Measurements from ENCODE around the gene REG4.

The REG4 gene

DNA sequence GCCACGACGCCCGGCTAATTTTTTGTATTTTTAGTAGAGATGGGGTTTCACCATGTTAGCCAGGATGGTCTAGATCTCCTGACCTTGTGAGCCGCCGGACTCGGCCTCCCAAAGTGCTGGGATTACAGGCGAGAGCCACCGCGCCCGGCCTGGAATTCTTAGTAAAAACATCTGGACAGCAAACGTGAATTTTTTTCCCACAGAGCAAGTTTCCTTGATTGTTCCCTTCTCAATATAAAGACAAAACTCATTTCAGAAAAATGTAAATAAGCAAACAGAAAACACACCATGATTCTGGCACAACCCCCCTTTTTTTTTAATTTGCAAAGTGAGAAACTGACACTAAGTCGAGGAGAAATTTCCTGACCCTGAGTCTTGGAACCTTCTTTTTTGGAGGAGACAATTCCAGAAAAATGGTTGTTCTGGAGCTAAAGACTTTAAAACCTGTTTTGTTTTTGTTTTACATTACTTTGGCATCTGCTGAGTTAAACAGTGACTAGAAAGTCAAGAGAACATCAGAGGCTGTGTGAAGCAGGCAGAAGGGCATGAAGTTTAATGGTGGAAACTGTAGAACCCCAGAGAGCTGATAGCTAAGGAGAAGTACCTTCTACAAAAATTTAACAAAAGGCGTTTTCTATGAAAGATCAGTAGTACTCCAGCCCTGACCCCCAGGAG, 32.2 kb downstream of the REG4 start:
- no peak overlapping the region for H3K4me3 Mint-ChIP-seq
- no peaks in the 10 kb centered on the region for H3K27me3 Mint-ChIP-seq
- H3K9me3 Mint-ChIP-seq (ENCODE audit: low read depth): no peaks in the 10 kb centered on the region
- H3K36me3 Mint-ChIP-seq: no peaks in the 10 kb centered on the region
- no peaks in the 10 kb centered on the region for H3K4me1 Mint-ChIP-seq (ENCODE audit: low read depth)
- no peak overlapping the region for H3K27ac Mint-ChIP-seq

DNA sequence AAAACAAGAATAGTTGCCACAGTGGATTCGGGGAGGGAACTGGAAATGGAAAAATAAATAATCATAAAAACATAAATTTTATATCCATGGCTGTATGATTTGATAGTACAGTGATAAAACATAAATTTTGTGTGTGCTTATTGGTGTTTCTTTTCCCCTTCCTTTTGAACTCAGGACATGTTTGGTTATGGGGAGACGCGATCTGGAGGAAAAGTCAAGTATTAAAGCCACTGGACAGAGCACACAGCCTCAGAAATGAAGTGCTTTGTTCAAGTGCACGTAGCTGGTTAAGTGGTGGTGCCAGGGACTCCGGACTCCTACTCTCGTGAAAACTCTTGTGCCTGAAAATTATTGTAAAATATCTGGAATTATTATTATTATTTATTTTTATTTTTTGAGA, 32.9 kb downstream of the REG4 start:
- Mint-ChIP-seq H3K9me3 (ENCODE audit: low read depth) (no peaks in the 10 kb centered on the region), H3K27me3 (peaks cover 3% of the 10 kb centered on the region), H3K27ac (no peak overlapping the region), H3K36me3 (no peaks in the 10 kb centered on the region), H3K4me1 (ENCODE audit: low read depth) (no peaks in the 10 kb centered on the region), H3K4me3 (no peak overlapping the region)

DNA sequence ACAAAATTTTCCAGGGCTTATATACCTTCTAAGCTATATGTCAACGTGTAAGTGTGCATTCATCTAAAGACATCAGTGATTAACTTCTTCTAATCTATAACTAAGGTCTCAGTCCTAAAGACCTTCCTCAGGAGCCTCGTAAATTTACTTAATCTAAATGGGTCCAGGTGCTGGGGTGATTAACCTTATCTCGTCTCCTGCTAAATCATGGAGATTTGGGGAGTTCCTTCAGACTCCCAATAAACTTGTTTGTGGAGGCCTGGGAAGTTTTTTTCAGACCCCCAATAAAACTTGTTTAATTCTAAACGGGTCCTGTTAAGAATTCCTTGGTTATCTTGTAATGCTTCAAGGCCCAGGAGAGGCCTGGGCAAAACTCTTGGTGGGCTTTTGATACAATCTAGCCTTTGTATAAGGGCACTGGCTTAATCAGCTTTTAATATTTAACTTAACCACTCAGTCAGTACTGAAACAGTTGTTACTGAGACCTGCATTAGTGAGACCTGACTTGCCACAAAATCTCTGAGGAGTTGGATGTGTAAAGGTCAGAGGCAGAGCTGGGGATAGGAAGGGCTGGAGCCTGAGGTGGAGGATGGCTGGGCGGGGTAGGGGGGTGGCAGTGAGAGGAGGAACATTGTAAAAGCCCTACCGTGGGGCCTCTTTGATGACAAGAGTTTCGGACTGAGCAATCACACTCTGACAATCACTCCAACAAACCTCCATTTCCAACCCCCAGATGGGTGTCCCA, 36.3 kb downstream of the REG4 start:
- Mint-ChIP-seq H3K27me3 (peaks cover 3% of the 10 kb centered on the region), H3K36me3 (no peaks in the 10 kb centered on the region), H3K9me3 (ENCODE audit: low read depth) (no peaks in the 10 kb centered on the region), H3K4me1 (ENCODE audit: low read depth) (no peaks in the 10 kb centered on the region), H3K4me3 (no peak overlapping the region), H3K27ac (no peak overlapping the region)

DNA sequence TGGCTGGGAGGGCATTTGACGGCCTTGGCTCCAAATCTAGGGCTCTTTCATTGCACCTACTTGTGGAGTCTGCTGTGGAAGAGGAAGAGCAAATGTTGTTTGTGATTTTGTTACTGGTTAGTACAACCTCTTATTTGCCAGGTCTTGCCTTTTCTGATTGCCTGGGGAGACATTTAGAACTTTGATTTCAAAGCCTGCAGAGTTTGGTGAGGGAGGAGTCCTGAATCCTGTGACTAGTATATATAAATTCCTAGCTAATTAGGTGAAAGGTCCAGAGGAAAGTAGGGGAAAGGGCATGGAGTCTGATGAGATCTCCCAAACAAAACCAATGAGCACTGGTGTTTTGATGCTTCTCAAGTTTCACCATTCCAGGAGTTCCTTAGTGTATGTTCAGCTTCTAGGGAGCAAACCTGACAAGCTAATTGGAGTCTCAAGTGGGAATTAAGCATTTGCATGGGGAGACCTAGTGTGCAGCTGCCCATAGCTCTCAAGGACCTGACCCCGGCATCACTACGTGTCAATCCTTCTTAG, 37.5 kb downstream of the REG4 start:
- Mint-ChIP-seq H3K36me3 (no peaks in the 10 kb centered on the region), H3K27ac (no peak overlapping the region), H3K27me3 (peaks cover 3% of the 10 kb centered on the region), H3K4me1 (ENCODE audit: low read depth) (no peaks in the 10 kb centered on the region), H3K9me3 (ENCODE audit: low read depth) (no peaks in the 10 kb centered on the region), H3K4me3 (no peak overlapping the region)

DNA sequence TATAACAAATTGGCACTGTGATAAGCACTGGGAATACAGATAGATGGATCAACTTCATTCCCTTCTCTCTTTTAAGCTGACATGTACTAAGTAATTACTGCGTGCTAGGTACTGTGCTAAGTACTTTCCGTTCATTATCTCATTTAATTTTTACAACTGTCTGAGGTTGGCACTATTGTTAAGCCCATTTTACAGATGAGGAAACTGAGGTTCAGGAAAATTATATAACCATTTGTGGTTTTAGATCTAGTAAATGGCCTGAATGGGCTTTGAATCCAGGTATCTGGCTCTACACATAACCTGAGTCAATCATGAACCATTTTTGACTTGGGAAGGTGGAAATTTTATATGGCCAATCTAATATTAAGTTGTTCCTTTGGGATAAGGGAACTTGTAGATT, 39.0 kb downstream of the REG4 start:
- Mint-ChIP-seq H3K4me3 (no peak overlapping the region), H3K9me3 (ENCODE audit: low read depth) (no peaks in the 10 kb centered on the region), H3K27me3 (peaks cover 5% of the 10 kb centered on the region), H3K36me3 (no peaks in the 10 kb centered on the region), H3K27ac (no peak overlapping the region), H3K4me1 (ENCODE audit: low read depth) (no peaks in the 10 kb centered on the region)

DNA sequence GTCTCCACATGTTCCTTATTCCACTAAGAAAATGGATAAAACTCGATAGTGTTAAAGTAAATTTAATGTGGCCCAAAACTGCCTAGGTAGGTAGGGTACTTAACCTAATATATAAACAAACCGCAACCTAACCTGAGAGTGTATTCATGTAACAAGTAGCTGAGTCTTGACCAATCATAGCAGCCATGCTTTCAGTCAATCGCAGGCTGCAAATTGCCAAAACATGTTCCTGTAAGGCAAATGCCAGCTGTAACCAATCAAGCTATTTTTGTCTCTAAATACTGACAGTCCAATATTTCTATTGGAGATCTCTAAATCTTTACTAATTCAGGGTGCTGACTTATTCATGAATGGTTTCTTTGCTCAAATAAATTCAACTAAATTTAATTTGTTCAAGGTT, 39.5 kb downstream of the REG4 start:
- Mint-ChIP-seq H3K27me3 (peaks cover 8% of the 10 kb centered on the region), H3K4me1 (ENCODE audit: low read depth) (no peaks in the 10 kb centered on the region), H3K36me3 (no peaks in the 10 kb centered on the region), H3K4me3 (no peak overlapping the region), H3K27ac (no peak overlapping the region), H3K9me3 (ENCODE audit: low read depth) (no peaks in the 10 kb centered on the region)

DNA sequence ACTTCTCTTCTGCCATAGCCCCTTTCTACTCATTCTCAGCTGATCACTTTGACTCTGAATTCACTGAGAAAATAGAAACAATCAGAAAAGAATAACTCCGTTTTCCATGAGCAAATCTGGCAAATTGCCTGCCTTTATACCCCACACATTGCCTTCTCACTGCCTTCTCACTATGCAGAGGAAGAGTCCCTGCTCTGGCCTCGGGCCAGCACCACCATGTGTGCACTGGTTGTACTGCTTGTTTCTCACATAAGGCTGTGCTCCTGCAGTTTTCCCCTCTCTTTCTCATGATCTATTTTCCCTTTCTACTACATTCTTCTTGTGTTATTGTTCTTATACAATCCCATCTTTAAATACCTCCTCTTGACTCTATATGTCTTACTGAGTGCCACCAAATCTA, 40.2 kb downstream of the REG4 start:
- H3K36me3 Mint-ChIP-seq: no peaks in the 10 kb centered on the region
- no peak overlapping the region for H3K4me3 Mint-ChIP-seq
- no peaks in the 10 kb centered on the region for H3K9me3 Mint-ChIP-seq (ENCODE audit: low read depth)
- H3K27ac Mint-ChIP-seq: no peak overlapping the region
- H3K27me3 Mint-ChIP-seq: peaks cover 8% of the 10 kb centered on the region
- no peaks in the 10 kb centered on the region for H3K4me1 Mint-ChIP-seq (ENCODE audit: low read depth)

DNA sequence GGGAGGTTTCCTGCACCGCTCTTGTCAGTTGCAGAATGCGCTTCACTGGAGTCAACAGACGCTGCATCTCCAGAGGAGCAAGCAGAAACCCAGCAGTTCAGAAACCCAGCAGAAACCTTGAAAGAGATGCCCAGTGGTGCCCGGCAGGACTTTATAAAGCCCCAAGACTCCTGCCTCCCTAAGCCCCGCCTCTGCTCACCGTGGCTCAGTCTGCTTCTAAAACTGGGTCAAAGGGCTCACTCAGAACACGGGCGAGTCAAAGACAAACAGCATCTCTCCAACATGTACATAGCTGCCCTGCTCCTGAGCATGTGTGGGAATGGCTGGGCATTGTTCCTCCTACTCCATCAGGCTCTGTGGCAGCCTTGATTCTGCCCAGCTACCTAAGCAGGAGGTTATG, 42.5 kb downstream of the REG4 start, which contains the start of gene HMGCS2:
TSS of gene HMGCS2 (minus strand) at position 128 of the 400 bp plus-strand sequence. CDS start at position 67, 61 bp downstream.
- Mint-ChIP-seq H3K36me3 (no peaks in the 10 kb centered on the region), H3K27ac (no peak within 1 kb of the TSS), H3K4me1 (ENCODE audit: low read depth) (no peaks in the 10 kb centered on the region), H3K4me3 (no peak within 1 kb of the TSS), H3K9me3 (ENCODE audit: low read depth) (no peaks in the 10 kb centered on the region), H3K27me3 (peaks cover 8% of the 10 kb centered on the region)

DNA sequence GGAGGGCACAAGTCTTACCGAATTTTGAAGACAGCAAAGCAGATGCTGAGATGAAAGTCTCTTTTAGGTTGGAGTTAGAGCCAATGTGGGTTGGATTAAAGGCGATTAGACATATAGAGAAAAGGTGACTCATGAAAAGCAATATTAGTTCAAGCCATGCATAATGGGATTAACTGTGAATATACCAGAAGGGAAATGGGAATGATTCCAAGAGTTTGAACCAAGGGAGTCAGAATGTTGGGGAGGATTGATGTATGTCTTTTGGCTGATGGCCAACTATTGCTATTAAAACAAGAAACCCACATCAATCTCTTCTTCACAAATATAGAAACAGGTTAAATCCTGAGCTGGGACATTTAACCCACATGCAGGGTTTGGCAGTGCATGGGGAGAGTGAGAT, 43.8 kb downstream of the REG4 start:
- no peak overlapping the region for H3K27ac Mint-ChIP-seq
- no peaks in the 10 kb centered on the region for H3K9me3 Mint-ChIP-seq (ENCODE audit: low read depth)
- H3K27me3 Mint-ChIP-seq: peaks cover 4% of the 10 kb centered on the region
- H3K4me3 Mint-ChIP-seq: no peak overlapping the region
- H3K36me3 Mint-ChIP-seq: no peaks in the 10 kb centered on the region
- H3K4me1 Mint-ChIP-seq (ENCODE audit: low read depth): no peaks in the 10 kb centered on the region

DNA sequence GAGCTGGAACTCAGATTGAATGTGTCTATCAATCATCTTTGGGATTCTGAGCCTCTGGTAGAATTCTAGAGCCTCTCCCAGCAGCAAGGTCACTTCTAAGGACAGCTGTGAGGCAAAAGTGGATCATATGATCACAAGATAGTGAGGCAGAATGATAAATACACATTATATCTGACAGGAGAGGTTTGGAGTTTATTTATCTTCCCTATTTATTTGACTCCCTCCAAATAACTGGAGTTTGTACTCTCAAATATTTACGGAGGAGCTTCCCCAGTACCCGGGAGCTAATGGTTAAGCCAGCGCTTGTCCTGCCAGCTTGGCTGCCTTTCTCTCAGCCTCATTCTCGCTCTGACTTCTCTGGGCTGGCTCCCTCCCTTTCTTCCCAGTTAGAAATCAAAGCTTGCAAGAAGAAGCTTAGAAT, 44.9 kb downstream of the REG4 start:
- H3K4me1 Mint-ChIP-seq (ENCODE audit: low read depth): no peaks in the 10 kb centered on the region
- no peak overlapping the region for H3K27ac Mint-ChIP-seq
- no peaks in the 10 kb centered on the region for H3K9me3 Mint-ChIP-seq (ENCODE audit: low read depth)
- H3K36me3 Mint-ChIP-seq: no peaks in the 10 kb centered on the region
- H3K4me3 Mint-ChIP-seq: no peak overlapping the region
- peaks cover 4% of the 10 kb centered on the region for H3K27me3 Mint-ChIP-seq

DNA sequence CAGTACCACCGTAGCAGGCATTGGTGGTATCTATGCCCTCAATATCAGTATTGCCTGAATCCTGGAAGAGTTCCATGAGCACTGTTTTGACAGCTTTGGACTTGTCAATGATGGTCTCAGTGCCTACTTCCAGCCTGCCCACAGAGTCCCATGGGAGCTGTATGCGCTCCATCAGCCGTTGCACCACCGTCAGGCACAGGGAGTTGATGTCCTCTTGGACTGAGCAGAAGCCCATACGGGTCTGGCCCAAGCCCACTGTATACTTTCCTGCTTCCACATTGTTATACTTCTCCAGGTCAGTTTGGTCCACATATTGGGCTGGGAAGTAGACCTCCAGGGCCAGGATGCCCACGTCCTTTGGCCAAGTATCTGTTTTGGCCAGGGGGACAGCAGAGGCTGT, 47.0 kb downstream of the REG4 start:
- peaks cover 4% of the 10 kb centered on the region for H3K27me3 Mint-ChIP-seq
- no peaks in the 10 kb centered on the region for H3K9me3 Mint-ChIP-seq (ENCODE audit: low read depth)

DNA sequence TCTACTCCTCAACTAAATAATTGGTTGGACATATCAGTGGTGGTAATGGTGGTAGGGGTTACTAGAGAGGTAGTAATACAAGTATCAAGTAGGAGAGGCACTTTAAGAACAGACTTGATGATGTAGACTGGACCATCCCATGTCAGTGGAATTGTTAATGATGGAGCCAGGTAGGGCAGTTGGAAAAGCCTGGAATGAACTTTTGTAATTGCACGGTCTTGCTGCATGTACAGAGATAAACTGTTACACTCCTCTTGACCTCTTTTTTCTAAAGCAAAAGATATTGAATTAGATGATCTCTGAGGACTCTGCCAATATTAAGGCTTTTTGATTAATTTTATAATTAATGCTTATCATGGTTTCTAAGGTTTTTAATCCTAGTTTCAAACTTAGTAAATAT, 48.3 kb downstream of the REG4 start:
- Mint-ChIP-seq H3K4me1 (ENCODE audit: low read depth) (no peaks in the 10 kb centered on the region), H3K9me3 (ENCODE audit: low read depth) (no peaks in the 10 kb centered on the region), H3K27me3 (peaks cover 4% of the 10 kb centered on the region), H3K27ac (no peak overlapping the region), H3K4me3 (no peak overlapping the region), H3K36me3 (no peaks in the 10 kb centered on the region)

More for the DNA sequence above, 47.0 kb downstream of the REG4 start:
- no peaks in the 10 kb centered on the region for H3K36me3 Mint-ChIP-seq
- no peak overlapping the region for H3K4me3 Mint-ChIP-seq
- H3K4me1 Mint-ChIP-seq (ENCODE audit: low read depth): no peaks in the 10 kb centered on the region
- H3K27ac Mint-ChIP-seq: no peak overlapping the region

DNA sequence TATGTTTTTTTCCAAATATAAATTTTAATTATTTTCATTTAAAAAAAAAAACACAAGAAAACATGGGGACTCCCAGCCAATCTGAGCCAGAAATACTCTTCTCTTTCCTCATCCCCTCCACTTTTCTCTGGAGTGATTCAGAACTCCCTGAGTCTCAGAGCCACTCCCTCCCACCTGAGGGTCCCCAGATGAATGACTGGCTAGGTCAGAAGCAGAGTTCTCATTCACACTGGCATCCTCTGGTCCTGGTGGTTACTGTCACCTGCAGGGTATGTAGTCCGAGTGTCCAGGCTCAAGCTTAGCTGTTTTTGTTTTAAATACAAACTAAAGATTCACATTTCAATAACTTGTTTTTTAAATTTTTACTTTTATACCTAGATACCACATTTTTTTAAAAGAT, 48.9 kb downstream of the REG4 start:
- H3K27ac Mint-ChIP-seq: no peak overlapping the region
- H3K27me3 Mint-ChIP-seq: peaks cover 3% of the 10 kb centered on the region
- no peaks in the 10 kb centered on the region for H3K9me3 Mint-ChIP-seq (ENCODE audit: low read depth)
- H3K4me3 Mint-ChIP-seq: no peak overlapping the region
- no peaks in the 10 kb centered on the region for H3K4me1 Mint-ChIP-seq (ENCODE audit: low read depth)
- no peaks in the 10 kb centered on the region for H3K36me3 Mint-ChIP-seq

DNA sequence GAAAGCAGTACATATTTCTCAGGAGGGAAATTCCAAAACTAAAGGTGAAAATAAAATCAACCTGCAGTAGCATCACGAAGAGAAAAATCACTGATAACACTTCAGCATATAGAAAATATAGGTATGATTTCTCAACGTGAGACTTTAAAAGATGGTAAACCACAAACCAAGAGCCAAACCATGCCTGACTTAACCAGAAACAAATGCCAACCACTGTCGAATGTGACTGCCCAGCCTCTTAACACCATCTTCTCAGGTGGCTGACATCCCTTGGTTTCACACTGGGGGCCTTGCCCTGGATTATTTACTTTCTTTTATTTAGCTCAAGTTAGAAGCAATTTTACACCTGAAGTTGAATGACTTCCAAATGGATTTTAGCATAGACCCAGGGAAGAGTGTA, 52.7 kb downstream of the REG4 start:
- no peak overlapping the region for H3K4me3 Mint-ChIP-seq
- no peaks in the 10 kb centered on the region for H3K27me3 Mint-ChIP-seq
- no peaks in the 10 kb centered on the region for H3K36me3 Mint-ChIP-seq
- H3K27ac Mint-ChIP-seq: no peak overlapping the region
- H3K4me1 Mint-ChIP-seq (ENCODE audit: low read depth): no peaks in the 10 kb centered on the region
- H3K9me3 Mint-ChIP-seq (ENCODE audit: low read depth): no peaks in the 10 kb centered on the region

DNA sequence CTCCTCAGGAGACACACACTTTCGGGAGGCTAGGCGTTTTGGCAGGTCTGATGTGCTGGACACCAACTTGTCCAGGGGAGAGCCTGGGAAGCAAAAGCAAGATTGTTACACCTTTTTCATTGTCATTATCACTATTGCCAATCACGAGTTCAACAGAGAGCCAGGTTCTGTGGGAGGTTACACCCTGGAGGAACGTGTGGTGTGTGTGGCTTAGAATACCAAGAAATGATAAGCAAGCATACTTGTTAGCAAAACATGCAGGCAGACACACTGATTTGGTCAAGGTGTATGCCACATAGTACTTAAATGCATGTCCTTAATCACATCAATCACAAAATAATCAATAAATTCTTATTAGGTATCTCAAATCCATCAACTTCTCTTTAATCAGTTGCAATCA, 58.7 kb downstream of the REG4 start:
- H3K4me3 Mint-ChIP-seq: no peak overlapping the region
- H3K36me3 Mint-ChIP-seq: no peaks in the 10 kb centered on the region
- peaks cover 6% of the 10 kb centered on the region for H3K27me3 Mint-ChIP-seq
- H3K4me1 Mint-ChIP-seq (ENCODE audit: low read depth): no peaks in the 10 kb centered on the region
- H3K27ac Mint-ChIP-seq: no peak overlapping the region
- H3K9me3 Mint-ChIP-seq (ENCODE audit: low read depth): no peaks in the 10 kb centered on the region

Data from activated naive CD8-positive, alpha-beta T cell (primary cell).